Astrocyte (in vitro differentiated cells and primary cell): Measurements from ENCODE around the gene ABI1. TPM values are rescaled to one million over a fixed set of nuclear protein-coding genes. Genes with fewer than 3 reads are reported as not detected.
A peak's percentile ranks its signal among the peaks of the same experiment; 100 is the strongest.

Source experiments
- DNase-seq: peaks from one replicate; pipeline ENCODE4 v3.0.0-alpha.2; 2010; ENCODE audit warnings: low read depth
- FAIRE-seq: peaks from 2 replicates; lab custom pipeline; 2011; peaks lifted over from hg19 to GRCh38; lab: Jason Lieb, UNC
- H2AFZ ChIP-seq: 2 replicates; pipeline ENCODE4 v1.6.0; 2012; ENCODE audit warnings: low read depth, low read length, inconsistent platforms
- H3K27ac ChIP-seq: 2 replicates; pipeline ENCODE4 v1.5.1; 2011; ENCODE audit warnings: low read depth, low read length, inconsistent platforms
- H3K27me3 ChIP-seq: 2 replicates; pipeline ENCODE4 v1.6.0; 2011; ENCODE audit warnings: low read length, inconsistent platforms; ENCODE audit not compliant: insufficient read depth
- H3K36me3 ChIP-seq: 2 replicates; pipeline ENCODE4 v1.5.1; 2011; ENCODE audit warnings: low read length, inconsistent platforms; ENCODE audit not compliant: insufficient read depth
- H3K4me1 ChIP-seq: 2 replicates; pipeline ENCODE4 v1.5.1; 2011; ENCODE audit warnings: low read length, inconsistent platforms; ENCODE audit not compliant: insufficient read depth
- H3K4me2 ChIP-seq: 2 replicates; pipeline ENCODE4 v1.6.0; 2012; ENCODE audit warnings: low read length, inconsistent platforms
- H3K4me3 ChIP-seq: 2 replicates; pipeline ENCODE4 v1.5.1; 2011; ENCODE audit warnings: low read depth, mild to moderate bottlenecking, low read length, inconsistent platforms; ENCODE audit not compliant: insufficient read depth
- H3K79me2 ChIP-seq: 2 replicates; pipeline ENCODE4 v1.6.0; 2012; ENCODE audit warnings: mild to moderate bottlenecking, low read length, inconsistent platforms; ENCODE audit not compliant: insufficient read depth
- H3K9ac ChIP-seq: 2 replicates; pipeline ENCODE4 v1.6.0; 2012; ENCODE audit warnings: mild to moderate bottlenecking, low read length, inconsistent platforms
- H3K9me3 ChIP-seq: 2 replicates; pipeline ENCODE4 v1.5.1; 2012; ENCODE audit warnings: low read depth, mild to moderate bottlenecking, low read length, inconsistent platforms; ENCODE audit not compliant: insufficient read depth
- H4K20me1 ChIP-seq: 2 replicates; pipeline ENCODE4 v1.6.0; 2012; ENCODE audit warnings: low read length, inconsistent platforms; ENCODE audit not compliant: insufficient read depth
- H3K27ac Mint-ChIP-seq: one replicate; pipeline ENCODE4 v1.8.0; 2021; ENCODE audit warnings: mild to moderate bottlenecking, mixed read lengths; ENCODE audit not compliant: unreplicated experiment
- H3K27me3 Mint-ChIP-seq: one replicate; pipeline ENCODE4 v1.8.0; 2021; ENCODE audit warnings: low read depth, mixed read lengths; ENCODE audit not compliant: unreplicated experiment
- H3K36me3 Mint-ChIP-seq: one replicate; pipeline ENCODE4 v1.8.0; 2021; ENCODE audit warnings: low read depth, mixed read lengths; ENCODE audit not compliant: unreplicated experiment
- H3K4me1 Mint-ChIP-seq: one replicate; pipeline ENCODE4 v1.8.0; 2021; ENCODE audit warnings: low read depth, mixed read lengths; ENCODE audit not compliant: unreplicated experiment
- H3K4me3 Mint-ChIP-seq: one replicate; pipeline ENCODE4 v1.8.0; 2021; ENCODE audit warnings: mild to moderate bottlenecking, moderate library complexity, mixed read lengths; ENCODE audit not compliant: unreplicated experiment
- H3K9me3 Mint-ChIP-seq: one replicate; pipeline ENCODE4 v1.8.0; 2021; ENCODE audit warnings: mild to moderate bottlenecking, mixed read lengths; ENCODE audit not compliant: unreplicated experiment
- CTCF ChIP-seq: IDR thresholded peaks from 2 replicates; pipeline ENCODE4 v1.5.1; 2011; ENCODE audit warnings: low read depth, mild to moderate bottlenecking, inconsistent platforms, low read length, moderate library complexity; ENCODE audit not compliant: insufficient read depth
- EZH2 ChIP-seq: IDR thresholded peaks from 2 replicates; pipeline ENCODE4 v1.6.1; 2012; ENCODE audit warnings: mild to moderate bottlenecking, low read length, inconsistent platforms; ENCODE audit not compliant: insufficient read depth
- total RNA-seq: library from RNA; stranded (reverse); gene quantifications from 2 replicates; pipeline ENCODE4 v1.2.1, GENCODE V29; 2021

ABI1 gene
- total RNA-seq, 1 donor from 2014 or later = 65.1 TPM

GRCh38 chr10:26697163-26697921, 163.4 kb downstream of the ABI1 start, which contains the start of gene PDSS1:
TSS of gene PDSS1 (plus strand) at chr10:26697701. CDS start at chr10:26697712, 11 bp downstream.
- peak within 1 kb of the TSS; percentile 78 for H3K27ac ChIP-seq
- Mint-ChIP-seq H3K36me3 (peaks cover 5% of the 10 kb centered on the region), H3K27ac (peak within 1 kb of the TSS; percentile 85), H3K4me3 (peak within 1 kb of the TSS; percentile 94), H3K4me1 (peaks cover 11% of the 10 kb centered on the region), H3K9me3 (no peaks in the 10 kb centered on the region), H3K27me3 (no peaks in the 10 kb centered on the region)
- no peak for TF ChIP-seq EZH2
- TF ChIP-seq CTCF = no peak
- no peak for FAIRE-seq
- H3K4me3 ChIP-seq = peak within 1 kb of the TSS; percentile 97
- peaks cover 7% of the 10 kb centered on the region for H4K20me1 ChIP-seq
- H2AFZ ChIP-seq = peak within 1 kb of the TSS; percentile 97
- peaks cover 10% of the 10 kb centered on the region for H3K4me1 ChIP-seq
- H3K79me2 ChIP-seq = peaks cover 54% of the 10 kb centered on the region
- H3K9me3 ChIP-seq = no peaks in the 10 kb centered on the region
- peak within 1 kb of the TSS; percentile 98 for H3K4me2 ChIP-seq
- H3K36me3 ChIP-seq = no peaks in the 10 kb centered on the region
- peak; percentile 32 for DNase-seq
- no peaks in the 10 kb centered on the region for H3K27me3 ChIP-seq
- H3K9ac ChIP-seq = peak within 1 kb of the TSS; percentile 85

- H3K27ac Mint-ChIP-seq = peak overlapping the region; percentile 85
- DNase-seq (no peak), FAIRE-seq (no peak)
- peaks cover 11% of the 10 kb centered on the region for H3K4me1 Mint-ChIP-seq
- Histone ChIP-seq H3K36me3 (no peaks in the 10 kb centered on the region), H3K4me2 (peak overlapping the region; percentile 98), H3K27ac (peak overlapping the region; percentile 78), H3K4me3 (peak overlapping the region; percentile 97), H3K4me1 (peaks cover 10% of the 10 kb centered on the region), H2AFZ (peak overlapping the region; percentile 97), H3K27me3 (no peaks in the 10 kb centered on the region), H3K9ac (peak overlapping the region; percentile 85), H3K79me2 (peaks cover 48% of the 10 kb centered on the region), H4K20me1 (peaks cover 7% of the 10 kb centered on the region), H3K9me3 (no peaks in the 10 kb centered on the region)
- TF ChIP-seq CTCF (no peak), EZH2 (no peak)
- no peaks in the 10 kb centered on the region for H3K9me3 Mint-ChIP-seq
- peaks cover 5% of the 10 kb centered on the region for H3K36me3 Mint-ChIP-seq
- H3K27me3 Mint-ChIP-seq = no peaks in the 10 kb centered on the region
- H3K4me3 Mint-ChIP-seq = peak overlapping the region; percentile 94
Observed at GRCh38 chr10:26696786-26697162, 164.0 kb downstream of the ABI1 start.

Other genes with a start within 250 kb of the ABI1 start
- gene PDSS1, start 163.3 kb downstream of the ABI1 start, total RNA-seq = 7.1 and 9.6 TPM in 2 replicates
- gene ANKRD26, start 239.5 kb upstream of the ABI1 start, total RNA-seq = 7.7 and 7.9 TPM in 2 replicates